AG04450 (cell line): Measurements from ENCODE around the gene TREML2. TPM values are rescaled to one million over a fixed set of nuclear protein-coding genes. Genes with fewer than 3 reads are reported as not detected.

Source experiments
- CTCF ChIA-PET: fragments of 300-600, 350-600 bp; formaldehyde crosslinking; extraction: SDS; loops from one replicate; lab custom pipeline; 2022; ENCODE audit warnings: antibody characterized with exemption, inconsistent platforms; lab: Charles Lee
- POLR2A ChIA-PET: fragments of 350-600 bp; formaldehyde crosslinking; extraction: SDS; loops from one replicate; lab custom pipeline; 2021; ENCODE audit warnings: antibody characterized with exemption, inconsistent platforms; lab: Yijun Ruan, JAX
- DNase-seq: peaks from one replicate; pipeline ENCODE4 v3.0.0-alpha.2; 2011; ENCODE audit warnings: low read depth, low spot score
- H3K27ac ChIP-seq: one replicate; pipeline ENCODE4 v1.5.1; 2012; ENCODE audit warnings: low read depth, low read length, control low read depth
- H3K27me3 ChIP-seq: one replicate; pipeline ENCODE4 v1.6.0; 2012; ENCODE audit warnings: low read length; ENCODE audit not compliant: control insufficient read depth, insufficient read depth
- H3K4me3 ChIP-seq: 2 replicates; pipeline ENCODE4 v1.5.1; 2011; ENCODE audit warnings: mild to moderate bottlenecking, low read depth, low read length, control low read depth
- H3K9me3 ChIP-seq: 2 replicates; pipeline ENCODE4 v1.5.1; 2012; ENCODE audit warnings: low read length; ENCODE audit not compliant: control insufficient read depth, insufficient read depth
- CTCF ChIP-seq: IDR thresholded peaks from 2 replicates; pipeline ENCODE4 v1.5.1; 2011; ENCODE audit warnings: low read depth, low read length, control low read depth, inconsistent platforms
- polyA plus RNA-seq: library from polyadenylated mRNA; depleted of rRNA; stranded (reverse); fragments of >200 nt; gene quantifications from 2 replicates; pipeline ENCODE4 v1.2.3, GENCODE V29; 2011

The TREML2 gene
- polyA plus RNA-seq, 1 experiment: not detected

GRCh38 chr6:41228616-41229015, 27.7 kb upstream of the TREML2 start:
- Histone ChIP-seq H3K27me3 (peaks cover 6% of the 10 kb centered on the region), H3K4me3 (no peak overlapping the region), H3K27ac (no peak overlapping the region), H3K9me3 (no peaks in the 10 kb centered on the region)
- CTCF ChIA-PET: no interaction called here
- no peak for DNase-seq
- POLR2A ChIA-PET: no interaction called here
- TF ChIP-seq CTCF: no peak

GRCh38 chr6:41228096-41228495, 27.1 kb upstream of the TREML2 start, which contains the start of gene TREML4:
Gene TREML4, plus strand, starts transcription at chr6:41228349. Its CDS starts 79 bp downstream, at chr6:41228428.
- CTCF ChIA-PET: no interaction called here
- H3K27me3 ChIP-seq: peaks cover 6% of the 10 kb centered on the region
- DNase-seq: no peak
- no peak within 1 kb of the TSS for H3K4me3 ChIP-seq
- no peak for TF ChIP-seq CTCF
- no peaks in the 10 kb centered on the region for H3K9me3 ChIP-seq
- POLR2A ChIA-PET: no interaction called here
- H3K27ac ChIP-seq: no peak within 1 kb of the TSS

- CTCF ChIA-PET: no interaction called here
- TF ChIP-seq CTCF: no peak
- Histone ChIP-seq H3K27me3 (peaks cover 6% of the 10 kb centered on the region), H3K27ac (no peak overlapping the region), H3K9me3 (no peaks in the 10 kb centered on the region), H3K4me3 (no peak overlapping the region)
- POLR2A ChIA-PET: no interaction called here
- DNase-seq: no peak
Observed at GRCh38 chr6:41226752-41227151, 25.8 kb upstream of the TREML2 start.

- no peak for TF ChIP-seq CTCF
- CTCF ChIA-PET: no interaction called here
- Histone ChIP-seq H3K9me3 (no peaks in the 10 kb centered on the region), H3K4me3 (no peak overlapping the region), H3K27me3 (peaks cover 3% of the 10 kb centered on the region), H3K27ac (no peak overlapping the region)
- no peak for DNase-seq
- POLR2A ChIA-PET: no interaction called here
Observed at GRCh38 chr6:41224800-41225199, 23.9 kb upstream of the TREML2 start.

- DNase-seq: no peak
- Histone ChIP-seq H3K9me3 (no peaks in the 10 kb centered on the region), H3K27me3 (peaks cover 3% of the 10 kb centered on the region), H3K4me3 (no peak overlapping the region), H3K27ac (no peak overlapping the region)
- TF ChIP-seq CTCF: no peak
- CTCF ChIA-PET: no interaction called here
- POLR2A ChIA-PET: no interaction called here
Observed at GRCh38 chr6:41222513-41222912, 21.6 kb upstream of the TREML2 start.
